Muscle of leg (tissue), 11 donors: ENCODE measurements around the gene BNC2. TPM values are rescaled to one million over a fixed set of nuclear protein-coding genes. Genes with fewer than 3 reads are reported as not detected.

Source experiments
- DNase-seq: peaks from one replicate; pipeline ENCODE4 v3.0.0; 2013
- H3K27ac ChIP-seq: one replicate; pipeline ENCODE4 v1.5.1; 2013; ENCODE audit warnings: mild to moderate bottlenecking, low read length, control low read depth
- H3K27me3 ChIP-seq: one replicate; pipeline ENCODE4 v1.6.1; 2013; ENCODE audit warnings: low read length; ENCODE audit not compliant: control insufficient read depth, insufficient read depth
- H3K36me3 ChIP-seq: one replicate; pipeline ENCODE4 v1.6.1; 2013; ENCODE audit warnings: low read length; ENCODE audit not compliant: control insufficient read depth, insufficient read depth
- H3K4me1 ChIP-seq: one replicate; pipeline ENCODE4 v1.6.1; 2013; ENCODE audit warnings: low read length; ENCODE audit not compliant: control insufficient read depth, insufficient read depth
- H3K4me3 ChIP-seq: one replicate; pipeline ENCODE4 v1.5.1; 2013; ENCODE audit warnings: low read length, control low read depth
- H3K9me3 ChIP-seq: replicated peaks from 2 replicates; pipeline ENCODE4 v1.6.1; 2013; ENCODE audit warnings: low read depth, low read length; ENCODE audit not compliant: control insufficient read depth
- WGBS: methylation state at CpG from one replicate; pipeline ENCODE4 v1.1.5; 2013; ENCODE audit warnings: missing lambda C conversion rate; ENCODE audit not compliant: insufficient coverage; 5-methylcytosine and 5-hydroxymethylcytosine counted together
- polyA plus RNA-seq, 8 donors: library from polyadenylated mRNA; unstranded; fragments of 120-200 nt; gene quantifications; one replicate each; pipeline versions ENCODE4 v1.2.1 to v1.2.3, GENCODE V29; 2013; ENCODE audit warnings: inconsistent platforms in 1 of 8, low replicate concordance in 1 of 8; ENCODE audit not compliant: insufficient read length in 8 of 8, insufficient read depth in 1 of 8
- total RNA-seq: library from RNA; stranded (reverse); fragments of 120-200 nt; gene quantifications from one replicate; pipeline ENCODE4 v1.2.4, GENCODE V29; 2013

BNC2 gene
- total and polyA plus RNA-seq, 9 donors, result 4.7 to 24.0 (median 7.6) TPM

DNA sequence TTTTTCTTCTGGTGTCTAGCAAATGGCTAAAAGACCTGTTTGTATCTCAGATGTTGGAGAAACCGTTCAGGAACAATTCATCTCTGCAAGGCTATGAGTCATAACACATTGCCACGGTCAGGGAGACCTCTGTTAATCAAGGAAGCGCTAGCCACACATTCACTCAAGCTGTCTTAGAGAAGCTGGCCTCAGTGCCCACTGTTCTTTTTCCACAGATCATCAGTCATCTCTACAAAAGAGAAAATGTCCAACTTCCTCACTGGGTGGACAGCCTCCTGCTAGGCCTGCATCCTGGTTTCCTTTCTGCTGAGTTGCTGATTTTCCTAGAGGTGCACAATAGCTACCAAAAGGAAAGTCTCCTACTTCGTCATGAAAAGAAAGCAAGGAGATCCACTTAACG lies 360.5 kb downstream of the BNC2 start:
- Histone ChIP-seq H3K4me1 (peaks cover under 1% of the 10 kb centered on the region), H3K4me3 (no peak overlapping the region), H3K27me3 (no peaks in the 10 kb centered on the region), H3K36me3 (no peaks in the 10 kb centered on the region), H3K9me3 (no peaks in the 10 kb centered on the region), H3K27ac (no peak overlapping the region)
- 75% methylated on average over 3 of the region's 5 CpGs for WGBS
- peak; percentile 31 for DNase-seq

DNA sequence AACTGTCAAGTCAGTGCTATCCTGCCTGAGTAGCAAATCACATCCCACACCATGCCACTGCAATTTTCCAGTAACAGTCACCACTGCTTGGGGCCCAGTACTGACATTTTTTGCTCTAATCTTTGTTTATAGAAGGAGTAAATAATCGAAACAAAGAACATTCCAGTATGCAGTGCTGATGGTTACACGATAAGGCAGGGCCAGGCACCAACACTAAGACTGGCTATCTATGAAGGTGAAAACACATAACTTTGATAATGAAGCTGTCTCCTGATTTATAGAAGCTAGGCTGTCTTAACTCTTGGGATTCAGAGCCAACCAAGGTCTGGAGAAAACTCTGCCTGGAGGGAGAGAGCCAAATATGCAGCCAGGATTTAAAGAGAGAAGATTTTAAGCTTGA lies 365.3 kb downstream of the BNC2 start:
- 43% methylated on average over 1 of the region's 2 CpGs for WGBS
- Histone ChIP-seq H3K9me3 (no peaks in the 10 kb centered on the region), H3K27me3 (no peaks in the 10 kb centered on the region), H3K4me3 (no peak overlapping the region), H3K36me3 (no peaks in the 10 kb centered on the region), H3K27ac (no peak overlapping the region), H3K4me1 (no peaks in the 10 kb centered on the region)
- DNase-seq, result no peak

DNA sequence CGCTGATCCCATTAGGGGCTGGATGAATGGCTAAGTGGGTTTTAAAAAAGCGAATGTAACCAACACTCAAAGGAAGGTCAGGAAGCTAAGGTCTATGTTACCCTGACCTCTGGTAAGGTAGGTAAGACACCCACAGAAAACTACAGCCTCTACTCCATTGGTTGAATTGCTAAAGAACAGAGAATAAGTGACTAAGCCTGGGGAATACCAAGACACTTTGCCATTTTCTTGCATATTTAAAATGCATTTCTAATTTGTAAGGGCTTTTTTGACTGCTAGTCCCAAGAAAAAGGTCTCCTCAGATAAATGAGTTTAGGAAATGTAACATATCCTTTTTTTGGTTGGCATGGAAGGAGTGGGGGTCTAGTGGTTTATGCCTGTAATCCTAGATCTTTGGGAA lies 368.7 kb downstream of the BNC2 start:
- no CpG with 5 or more reads among the region's 2 CpGs for WGBS
- H3K36me3 ChIP-seq, result no peaks in the 10 kb centered on the region
- H3K4me3 ChIP-seq, result no peak overlapping the region
- no peaks in the 10 kb centered on the region for H3K9me3 ChIP-seq
- H3K27ac ChIP-seq, result no peak overlapping the region
- no peaks in the 10 kb centered on the region for H3K4me1 ChIP-seq
- no peak for DNase-seq
- no peaks in the 10 kb centered on the region for H3K27me3 ChIP-seq

DNA sequence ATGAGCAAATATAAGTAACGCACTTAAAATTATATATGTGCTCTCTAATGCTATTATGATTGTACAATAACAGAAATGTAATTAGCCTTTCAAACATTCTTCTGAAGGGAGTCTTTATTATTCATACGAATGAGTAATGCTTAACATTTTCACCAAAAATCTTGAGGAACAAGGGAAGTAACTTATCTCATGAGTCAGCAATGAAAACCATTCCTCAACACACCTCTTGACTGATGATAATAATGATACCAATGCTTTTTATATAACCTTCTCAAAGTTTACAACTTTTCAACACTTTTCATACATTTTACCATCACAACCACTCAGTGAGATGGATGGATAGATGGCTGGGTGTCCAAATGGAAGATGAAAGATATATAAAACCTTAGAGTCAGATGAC lies 369.3 kb downstream of the BNC2 start:
- H3K36me3 ChIP-seq, result no peaks in the 10 kb centered on the region
- no peaks in the 10 kb centered on the region for H3K9me3 ChIP-seq
- H3K27ac ChIP-seq, result no peak overlapping the region
- H3K27me3 ChIP-seq, result no peaks in the 10 kb centered on the region
- no CpG with 5 or more reads among the region's 2 CpGs for WGBS
- DNase-seq, result no peak
- H3K4me3 ChIP-seq, result no peak overlapping the region
- H3K4me1 ChIP-seq, result no peaks in the 10 kb centered on the region

DNA sequence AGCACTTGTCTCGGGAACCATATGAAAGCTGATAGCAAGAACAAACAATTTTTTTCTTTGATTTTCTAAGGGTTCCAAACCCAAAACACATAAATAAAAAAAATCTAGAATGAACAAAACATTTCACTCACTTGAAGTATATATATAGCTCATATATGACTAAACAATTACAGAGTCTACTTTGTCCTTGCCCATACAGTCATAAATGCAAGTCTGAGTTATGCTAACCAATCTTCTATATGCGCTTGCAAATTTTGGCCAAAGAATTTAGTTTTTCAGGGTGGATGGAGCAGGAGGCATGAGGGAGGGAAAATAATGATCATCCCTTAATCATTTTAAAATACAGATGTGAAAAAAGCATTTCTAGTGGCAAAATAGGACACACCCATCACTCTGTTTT lies 370.1 kb downstream of the BNC2 start:
- Histone ChIP-seq H3K9me3 (no peaks in the 10 kb centered on the region), H3K4me3 (no peak overlapping the region), H3K36me3 (no peaks in the 10 kb centered on the region), H3K4me1 (no peaks in the 10 kb centered on the region), H3K27ac (no peak overlapping the region), H3K27me3 (no peaks in the 10 kb centered on the region)
- no peak for DNase-seq
- WGBS, result no CpG with 5 or more reads among the region's 2 CpGs

DNA sequence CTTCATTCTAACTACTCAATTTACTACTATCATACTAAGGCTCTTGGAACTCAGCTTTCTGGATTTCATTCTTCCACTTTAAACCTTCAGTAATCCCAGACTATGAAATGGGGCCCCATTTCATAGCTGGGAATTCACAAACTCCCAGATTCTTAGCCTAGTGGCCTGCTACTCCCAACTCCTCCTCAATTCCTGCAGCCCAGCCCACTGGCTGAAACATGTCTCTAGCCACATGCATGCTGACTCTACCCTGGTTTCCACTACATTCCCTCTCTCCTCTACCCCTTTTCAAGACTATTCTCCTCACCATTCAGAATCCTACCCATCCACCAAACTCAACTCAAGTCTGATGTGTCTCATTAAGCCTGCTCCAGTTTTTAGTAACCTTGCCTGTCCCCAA lies 370.6 kb downstream of the BNC2 start:
- Histone ChIP-seq H3K27ac (no peak overlapping the region), H3K4me3 (no peak overlapping the region), H3K9me3 (no peaks in the 10 kb centered on the region), H3K4me1 (no peaks in the 10 kb centered on the region), H3K27me3 (no peaks in the 10 kb centered on the region), H3K36me3 (no peaks in the 10 kb centered on the region)
- DNase-seq, result no peak

DNA sequence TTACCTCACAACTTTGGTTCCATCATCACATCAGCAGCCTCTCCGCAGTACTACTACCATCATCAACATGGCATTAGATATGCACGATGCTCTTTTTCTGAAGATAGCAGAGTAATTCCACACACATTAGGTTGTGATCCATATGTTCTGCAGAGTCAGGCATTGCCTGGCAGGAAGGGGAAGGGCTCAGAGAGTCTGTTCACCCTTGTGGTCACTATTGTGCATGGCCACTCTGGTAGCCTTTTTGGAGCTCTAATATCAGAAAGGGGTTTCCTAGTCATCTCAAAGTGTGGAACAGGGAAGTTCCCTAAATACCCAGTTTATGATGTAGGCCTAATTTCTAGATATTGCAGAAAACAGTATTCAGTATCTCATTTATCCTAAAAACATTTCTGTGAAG lies 373.6 kb downstream of the BNC2 start:
- Histone ChIP-seq H3K27me3 (no peaks in the 10 kb centered on the region), H3K4me1 (no peaks in the 10 kb centered on the region), H3K4me3 (no peak overlapping the region), H3K27ac (no peak overlapping the region), H3K9me3 (no peaks in the 10 kb centered on the region), H3K36me3 (no peaks in the 10 kb centered on the region)
- DNase-seq, result no peak
- 100% methylated on average over 1 of the region's 2 CpGs for whole genome bisulfite sequencing

DNA sequence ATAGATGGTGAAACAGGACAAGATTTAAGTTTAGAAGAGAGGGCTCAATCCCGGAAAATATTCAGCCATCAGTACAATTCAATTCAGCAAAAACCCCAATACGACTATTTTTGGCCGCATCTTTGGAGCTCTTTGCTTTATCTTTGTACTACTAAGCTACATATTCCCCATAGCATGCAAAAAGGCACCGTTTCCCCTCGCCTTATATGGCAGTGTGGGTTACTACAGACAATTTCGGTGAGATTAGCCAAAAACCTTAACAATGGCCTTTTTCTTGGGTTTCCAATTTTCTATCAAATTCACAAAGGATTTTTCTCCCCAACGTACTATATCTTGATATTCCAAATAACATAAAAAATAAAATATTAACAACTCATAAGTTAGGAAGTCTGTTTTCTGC lies 382.6 kb downstream of the BNC2 start:
- no peak for DNase-seq
- no peaks in the 10 kb centered on the region for H3K27me3 ChIP-seq
- H3K36me3 ChIP-seq, result no peaks in the 10 kb centered on the region
- no peak overlapping the region for H3K4me3 ChIP-seq
- no peaks in the 10 kb centered on the region for H3K9me3 ChIP-seq
- 72% methylated on average over 3 of the region's 7 CpGs for WGBS
- H3K27ac ChIP-seq, result no peak overlapping the region
- no peaks in the 10 kb centered on the region for H3K4me1 ChIP-seq

DNA sequence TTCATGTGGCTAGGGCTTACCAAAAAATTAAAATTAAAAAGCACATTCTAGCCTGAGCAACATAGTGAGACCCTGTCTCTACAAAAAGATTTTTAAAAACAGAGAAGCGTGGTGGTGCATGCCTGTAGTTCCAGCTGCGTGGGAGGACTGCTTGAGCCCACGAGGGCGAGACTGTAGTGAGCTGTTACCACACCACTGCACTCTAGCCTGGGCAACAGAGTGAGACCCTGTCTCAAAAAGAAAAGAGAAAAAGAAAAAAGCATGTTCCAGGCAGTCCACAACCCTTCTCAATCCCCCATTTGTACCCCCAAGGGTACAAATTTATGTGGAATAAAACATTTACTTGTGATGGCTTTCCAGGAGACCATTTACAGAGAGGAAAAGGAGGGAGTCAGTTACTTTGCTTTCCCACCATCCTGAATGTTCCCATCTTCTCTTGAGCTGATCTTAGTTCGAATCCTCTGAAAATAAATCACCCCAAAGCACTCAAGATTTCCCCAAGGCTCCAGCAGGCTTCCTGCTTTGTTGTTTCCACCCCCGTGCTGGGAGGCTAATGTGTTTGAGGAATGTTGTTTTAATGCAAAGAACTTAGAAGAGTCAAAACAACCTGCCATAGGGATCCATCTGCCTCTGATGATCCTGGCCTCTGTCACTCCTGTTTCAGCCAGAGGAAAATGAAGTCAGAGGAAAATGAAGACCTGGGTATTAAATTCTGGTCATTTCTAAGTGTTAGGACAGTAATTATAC lies 384.7 kb downstream of the BNC2 start:
- Histone ChIP-seq H3K27ac (no peak overlapping the region), H3K9me3 (no peaks in the 10 kb centered on the region), H3K27me3 (no peaks in the 10 kb centered on the region), H3K4me3 (no peak overlapping the region), H3K4me1 (no peaks in the 10 kb centered on the region), H3K36me3 (no peaks in the 10 kb centered on the region)
- 92% methylated on average over 2 of the region's 6 CpGs for WGBS
- DNase-seq, result no peak

DNA sequence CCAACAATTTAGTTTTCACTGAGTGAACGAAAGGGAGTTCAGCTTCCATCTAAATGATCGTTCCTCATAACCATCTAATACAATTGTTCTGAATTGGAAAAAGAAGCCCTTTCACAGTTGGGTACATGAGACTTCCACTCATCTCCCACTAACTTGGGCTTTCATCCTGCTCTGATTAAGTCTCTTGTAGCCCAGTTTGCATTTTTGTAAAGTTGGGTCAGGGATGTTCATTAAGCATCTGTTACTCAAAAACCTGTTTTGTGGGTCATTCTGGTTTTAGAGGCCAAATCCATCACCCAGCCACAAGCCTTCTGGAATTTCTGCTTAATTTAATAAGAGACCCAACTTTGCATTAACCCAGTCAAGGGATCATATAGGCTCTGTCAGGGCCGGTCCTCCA lies 385.3 kb downstream of the BNC2 start:
- DNase-seq, result no peak
- Histone ChIP-seq H3K4me1 (no peaks in the 10 kb centered on the region), H3K27me3 (no peaks in the 10 kb centered on the region), H3K4me3 (no peak overlapping the region), H3K27ac (no peak overlapping the region), H3K9me3 (no peaks in the 10 kb centered on the region), H3K36me3 (no peaks in the 10 kb centered on the region)
- 67% methylated on average over 1 of the region's 3 CpGs for WGBS

DNA sequence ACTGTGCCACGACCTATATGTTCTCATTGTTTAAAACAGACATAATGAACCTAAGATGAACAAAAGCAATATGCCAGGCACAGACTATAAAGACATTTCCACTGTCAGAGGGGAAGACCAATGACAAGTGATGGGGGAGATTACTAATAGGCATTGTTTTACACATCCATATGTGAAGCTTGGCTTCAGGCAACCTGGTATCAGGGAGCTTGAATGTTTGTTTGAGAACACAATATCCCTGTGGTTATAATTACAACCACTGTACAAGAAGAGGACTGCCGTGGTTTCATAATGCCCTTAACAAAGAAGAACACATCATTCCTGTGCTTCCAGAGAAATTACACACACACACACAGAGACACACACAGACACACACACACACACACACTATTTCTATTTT lies 385.7 kb downstream of the BNC2 start:
- Histone ChIP-seq H3K36me3 (no peaks in the 10 kb centered on the region), H3K4me1 (no peaks in the 10 kb centered on the region), H3K9me3 (no peaks in the 10 kb centered on the region), H3K4me3 (no peak overlapping the region), H3K27me3 (no peaks in the 10 kb centered on the region), H3K27ac (no peak overlapping the region)
- no peak for DNase-seq
- WGBS, result 83% methylated on average over 1 of the region's 2 CpGs
